ENCODE measurements around the gene PHLDA3.

PHLDA3 gene

DNA sequence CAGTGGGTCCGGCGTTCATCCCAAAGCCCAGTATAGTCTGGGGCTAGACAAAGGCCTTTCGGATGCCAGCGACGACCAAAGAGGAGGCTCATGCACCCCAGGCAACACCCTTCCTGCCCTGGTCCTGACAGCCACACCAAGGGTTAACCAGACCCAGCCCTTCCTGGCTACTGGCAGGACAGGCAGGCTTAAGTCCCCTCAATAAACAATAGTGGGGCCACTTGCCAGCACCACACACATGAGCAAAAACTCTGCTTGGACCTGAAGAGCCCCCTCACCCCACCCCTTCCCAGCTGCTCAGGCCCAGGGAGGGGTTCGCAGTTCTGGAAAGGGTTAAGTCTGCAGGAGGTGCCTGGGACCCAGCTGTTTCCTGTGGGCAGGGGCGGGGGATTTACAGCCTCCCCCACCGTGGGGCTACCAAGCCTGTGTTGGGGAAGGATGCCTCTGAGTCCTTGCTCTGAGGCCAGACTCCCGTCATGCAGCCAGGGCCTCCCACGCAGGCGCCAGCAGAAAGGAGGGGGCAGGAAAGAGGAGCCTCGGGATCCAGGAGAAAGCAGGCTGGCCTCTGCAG, 18.2 kb downstream of the PHLDA3 start:
- no peak for DNase-seq (ENCODE audit: low spot score)
- in situ Hi-C loops (cut with MboI; ENCODE audit: low pct_unique_long_range_greater_than_20kb, low sequenced_read_pairs, unreplicated experiment) = no loop called here
- TF ChIP-seq, protein P1, sequence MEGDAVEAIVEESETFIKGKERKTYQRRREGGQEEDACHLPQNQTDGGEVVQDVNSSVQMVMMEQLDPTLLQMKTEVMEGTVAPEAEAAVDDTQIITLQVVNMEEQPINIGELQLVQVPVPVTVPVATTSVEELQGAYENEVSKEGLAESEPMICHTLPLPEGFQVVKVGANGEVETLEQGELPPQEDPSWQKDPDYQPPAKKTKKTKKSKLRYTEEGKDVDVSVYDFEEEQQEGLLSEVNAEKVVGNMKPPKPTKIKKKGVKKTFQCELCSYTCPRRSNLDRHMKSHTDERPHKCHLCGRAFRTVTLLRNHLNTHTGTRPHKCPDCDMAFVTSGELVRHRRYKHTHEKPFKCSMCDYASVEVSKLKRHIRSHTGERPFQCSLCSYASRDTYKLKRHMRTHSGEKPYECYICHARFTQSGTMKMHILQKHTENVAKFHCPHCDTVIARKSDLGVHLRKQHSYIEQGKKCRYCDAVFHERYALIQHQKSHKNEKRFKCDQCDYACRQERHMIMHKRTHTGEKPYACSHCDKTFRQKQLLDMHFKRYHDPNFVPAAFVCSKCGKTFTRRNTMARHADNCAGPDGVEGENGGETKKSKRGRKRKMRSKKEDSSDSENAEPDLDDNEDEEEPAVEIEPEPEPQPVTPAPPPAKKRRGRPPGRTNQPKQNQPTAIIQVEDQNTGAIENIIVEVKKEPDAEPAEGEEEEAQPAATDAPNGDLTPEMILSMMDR (IDR thresholded peaks at IDR 0.05; ENCODE audit: extremely low read depth, insufficient read depth, missing control alignments) = no peak

DNA sequence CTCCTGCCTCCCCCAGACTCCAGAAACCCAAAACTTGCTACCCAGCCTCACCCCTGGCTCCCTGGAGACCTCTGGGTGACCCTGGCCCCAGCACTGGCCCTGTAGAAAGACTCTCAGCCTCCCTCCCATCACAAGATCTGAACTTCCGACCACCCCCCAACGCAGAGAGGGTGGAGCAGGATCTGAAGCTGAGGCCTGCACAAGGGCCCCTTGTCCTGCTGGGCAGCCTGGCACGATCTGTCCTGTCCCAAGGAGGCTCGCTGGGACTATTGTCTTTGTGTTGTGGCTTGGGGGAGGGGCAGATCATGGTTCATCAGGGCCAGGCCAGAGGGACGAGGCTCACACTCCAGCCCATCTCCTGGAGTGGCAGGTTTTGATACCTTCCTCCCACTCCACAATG, 20.0 kb downstream of the PHLDA3 start:
- no peak for DNase-seq (ENCODE audit: low spot score)
- TF ChIP-seq, protein P1 (IDR thresholded peaks at IDR 0.05; ENCODE audit: extremely low read depth, insufficient read depth, missing control alignments) = no peak
- in situ Hi-C loops (cut with MboI; ENCODE audit: low pct_unique_long_range_greater_than_20kb, low sequenced_read_pairs, unreplicated experiment) = loop anchor here (10.0 kb wide), 1 partner anchor 66 kb away; no protein-coding TSS in a partner anchor

DNA sequence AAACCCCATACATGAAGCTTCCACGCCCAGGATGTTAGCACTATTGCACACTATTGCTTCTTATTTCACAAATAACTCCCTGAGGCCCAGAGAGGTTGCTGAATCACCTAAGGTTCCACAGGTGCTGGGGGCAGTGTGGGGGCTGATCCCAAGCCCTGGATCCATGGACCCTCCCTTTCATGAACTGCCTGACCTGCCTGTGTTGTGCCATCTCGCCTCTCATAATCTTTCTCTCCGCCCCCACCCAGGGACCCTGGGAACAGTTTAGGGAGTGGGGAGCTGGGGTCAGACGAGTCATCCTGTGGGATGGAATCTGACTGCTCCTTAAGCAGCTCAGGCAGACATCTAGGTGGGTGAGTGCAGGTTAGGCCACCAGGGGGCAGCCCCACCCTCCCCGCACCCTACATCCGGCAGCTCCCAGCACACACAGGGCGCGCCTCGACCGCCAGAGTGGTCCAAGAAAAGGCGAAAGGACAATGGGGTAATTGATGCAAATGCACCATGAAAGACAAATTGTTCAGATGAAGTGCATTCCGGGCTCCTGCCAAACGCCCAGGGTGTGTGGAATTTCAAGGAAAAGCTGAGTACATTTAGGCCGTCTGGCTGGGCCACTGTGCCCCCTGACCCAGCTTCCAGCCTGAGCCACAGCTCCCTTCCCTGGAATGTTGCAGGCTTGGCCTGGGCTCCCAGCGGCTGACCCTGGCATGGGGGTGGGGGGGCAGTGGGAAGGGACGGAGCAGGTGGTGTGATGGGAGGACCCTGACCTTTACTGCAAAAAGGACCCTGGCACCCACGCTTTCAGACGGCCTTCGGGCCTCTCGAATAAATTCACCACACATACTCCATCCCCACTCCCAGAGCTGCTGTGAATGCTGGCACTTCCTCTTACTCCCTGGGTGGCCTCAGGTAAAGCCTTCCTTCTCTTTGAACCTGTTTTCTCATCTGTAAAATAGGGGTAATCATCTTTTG, 20.8 kb downstream of the PHLDA3 start:
- in situ Hi-C loops (cut with MboI; ENCODE audit: low pct_unique_long_range_greater_than_20kb, low sequenced_read_pairs, unreplicated experiment) = loop anchor here (10.0 kb wide), 1 partner anchor 67 kb away; no protein-coding TSS in a partner anchor
- DNase-seq (ENCODE audit: low spot score) = peak; percentile 83
- TF ChIP-seq, protein P1 (IDR thresholded peaks at IDR 0.05; ENCODE audit: extremely low read depth, insufficient read depth, missing control alignments) = peak; percentile 86

DNA sequence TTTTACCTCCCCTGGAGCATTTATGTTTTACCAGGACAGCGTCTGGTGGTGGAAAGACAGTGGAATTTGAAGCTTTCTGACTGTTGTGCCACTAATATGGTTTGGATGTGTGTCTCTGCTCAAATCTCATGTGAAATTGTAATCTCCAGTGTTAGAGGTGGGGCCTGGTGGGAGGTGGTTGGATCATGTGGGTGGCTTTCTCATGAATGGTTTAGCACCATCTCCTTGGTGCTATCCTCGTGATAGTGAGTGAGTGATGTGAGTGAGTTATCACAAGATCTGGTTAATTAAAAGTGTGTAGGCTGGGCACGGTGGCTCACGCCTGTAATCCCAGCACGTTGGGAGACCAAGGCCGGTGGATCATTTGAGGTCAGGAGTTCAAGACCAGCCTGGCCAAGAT, 23.7 kb downstream of the PHLDA3 start:
- TF ChIP-seq, protein P1 (IDR thresholded peaks at IDR 0.05; ENCODE audit: extremely low read depth, insufficient read depth, missing control alignments) = no peak
- in situ Hi-C loops (cut with MboI; ENCODE audit: low pct_unique_long_range_greater_than_20kb, low sequenced_read_pairs, unreplicated experiment) = loop anchor here (10.0 kb wide), 1 partner anchor 69 kb away; no protein-coding TSS in a partner anchor
- DNase-seq (ENCODE audit: low spot score) = no peak

DNA sequence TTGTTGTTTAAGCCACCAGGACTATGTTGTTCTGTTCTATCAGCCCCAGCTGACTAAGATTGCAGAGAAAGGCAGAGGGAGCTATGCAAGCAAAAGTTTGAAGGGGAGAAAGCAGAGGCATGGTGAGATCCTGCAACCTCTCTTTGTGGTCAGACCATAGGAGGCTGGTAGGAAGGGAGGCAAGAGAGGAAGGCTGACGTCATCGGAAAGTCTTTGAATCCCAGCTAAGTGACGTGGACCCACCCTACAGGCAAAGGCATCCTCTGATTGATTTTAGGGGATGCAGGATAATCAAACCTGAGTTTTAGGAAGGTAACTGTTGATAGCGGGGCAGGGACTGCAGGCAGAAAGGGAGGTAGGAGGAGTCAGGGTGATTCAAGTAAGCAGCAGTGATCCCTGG, 24.2 kb downstream of the PHLDA3 start:
- in situ Hi-C loops (cut with MboI; ENCODE audit: low pct_unique_long_range_greater_than_20kb, low sequenced_read_pairs, unreplicated experiment) = loop anchor here (10.0 kb wide), 1 partner anchor 70 kb away; no protein-coding TSS in a partner anchor

DNA sequence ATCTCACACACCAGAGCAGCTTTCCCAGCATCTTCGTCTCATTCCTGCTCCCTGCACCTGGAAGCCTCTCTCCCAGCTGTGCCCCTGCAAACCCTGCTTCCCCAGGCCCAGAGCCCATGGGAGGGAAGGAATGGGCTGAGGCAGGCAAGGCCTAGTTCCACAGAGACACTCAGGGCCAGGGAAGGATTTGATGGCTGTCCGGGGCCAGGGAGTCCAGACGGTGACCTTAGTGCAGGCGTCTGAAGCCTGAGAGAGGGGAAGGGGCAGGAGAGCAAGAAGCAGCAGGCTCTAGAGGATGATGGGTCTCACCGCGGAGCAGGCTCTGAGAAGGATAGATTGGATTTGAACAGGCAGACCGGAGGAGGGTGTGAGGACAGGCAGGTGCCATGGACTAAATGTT, 25.2 kb downstream of the PHLDA3 start:
- in situ Hi-C loops (cut with MboI; ENCODE audit: low pct_unique_long_range_greater_than_20kb, low sequenced_read_pairs, unreplicated experiment) = loop anchor here (10.0 kb wide), 1 partner anchor 71 kb away; no protein-coding TSS in a partner anchor
- TF ChIP-seq, protein P1 (IDR thresholded peaks at IDR 0.05; ENCODE audit: extremely low read depth, insufficient read depth, missing control alignments) = no peak
- no peak for DNase-seq (ENCODE audit: low spot score)

More for the DNA sequence above, 24.2 kb downstream of the PHLDA3 start:
- no peak for DNase-seq (ENCODE audit: low spot score)
- TF ChIP-seq, protein P1 (IDR thresholded peaks at IDR 0.05; ENCODE audit: extremely low read depth, insufficient read depth, missing control alignments) = no peak

Measured in GM13977 (cell line).